ENCODE data around the gene HOXB3. TPM values are rescaled to one million over a fixed set of nuclear protein-coding genes. Genes with fewer than 3 reads are reported as not detected.

HOXB3 gene
- total RNA-seq, 1 donor from 2014 or later: not detected

GRCh38 chr17:48561884-48562810 lies 27.9 kb downstream of the HOXB3 start:
- H3K4me2 ChIP-seq (ENCODE audit: low read length): peak overlapping the region; percentile 83
- peaks cover 95% of the 10 kb centered on the region for H3K79me2 ChIP-seq (ENCODE audit: insufficient read depth, low read length)
- H3K27me3 ChIP-seq (ENCODE audit: insufficient read depth, low read length): peaks cover 84% of the 10 kb centered on the region

GRCh38 chr17:48559840-48560817 lies 29.9 kb downstream of the HOXB3 start:
- Mint-ChIP-seq H3K27me3 (ENCODE audit: low read depth, unreplicated experiment) (peaks cover 86% of the 10 kb centered on the region), H3K4me3 (ENCODE audit: unreplicated experiment) (no peak overlapping the region), H3K4me1 (ENCODE audit: low read depth, unreplicated experiment) (peaks cover 2% of the 10 kb centered on the region), H3K36me3 (ENCODE audit: low read depth, unreplicated experiment) (peaks cover 2% of the 10 kb centered on the region), H3K9me3 (ENCODE audit: unreplicated experiment) (peaks cover 18% of the 10 kb centered on the region), H3K27ac (ENCODE audit: unreplicated experiment) (no peak overlapping the region)
- peak; percentile 47 for TF ChIP-seq EZH2 (IDR thresholded peaks at IDR 0.05; ENCODE audit: insufficient read depth, low read length)
- TF ChIP-seq CTCF (IDR thresholded peaks at IDR 0.05; ENCODE audit: insufficient read depth, low read depth, low read length): no peak
- Histone ChIP-seq H3K27me3 (ENCODE audit: insufficient read depth, low read length) (peaks cover 79% of the 10 kb centered on the region), H3K79me2 (ENCODE audit: insufficient read depth, low read length) (peaks cover 93% of the 10 kb centered on the region), H4K20me1 (ENCODE audit: insufficient read depth, low read length) (peaks cover 9% of the 10 kb centered on the region), H3K36me3 (ENCODE audit: insufficient read depth, low read length) (no peaks in the 10 kb centered on the region), H3K27ac (ENCODE audit: low read depth, low read length) (peak overlapping the region; percentile 61), H3K4me2 (ENCODE audit: low read length) (peak overlapping the region; percentile 88), H3K9ac (ENCODE audit: low read length) (peak overlapping the region; percentile 83), H3K9me3 (ENCODE audit: insufficient read depth, low read depth, low read length) (no peaks in the 10 kb centered on the region), H3K4me3 (ENCODE audit: insufficient read depth, low read depth, low read length) (no peak overlapping the region), H3K4me1 (ENCODE audit: insufficient read depth, low read length) (peaks cover 51% of the 10 kb centered on the region), H2AFZ (ENCODE audit: low read depth, low read length) (no peak overlapping the region)
- FAIRE-seq (no peak), DNase-seq (ENCODE audit: low read depth) (no peak)

More at GRCh38 chr17:48561884-48562810, 27.9 kb downstream of the HOXB3 start:
- Histone ChIP-seq H3K9ac (ENCODE audit: low read length) (peak overlapping the region; percentile 79), H3K27ac (ENCODE audit: low read depth, low read length) (peak overlapping the region; percentile 57), H3K4me3 (ENCODE audit: insufficient read depth, low read depth, low read length) (peak overlapping the region; percentile 58), H2AFZ (ENCODE audit: low read depth, low read length) (no peak overlapping the region), H3K9me3 (ENCODE audit: insufficient read depth, low read depth, low read length) (no peaks in the 10 kb centered on the region), H4K20me1 (ENCODE audit: insufficient read depth, low read length) (peaks cover 9% of the 10 kb centered on the region), H3K36me3 (ENCODE audit: insufficient read depth, low read length) (no peaks in the 10 kb centered on the region), H3K4me1 (ENCODE audit: insufficient read depth, low read length) (peaks cover 38% of the 10 kb centered on the region)
- Mint-ChIP-seq H3K4me3 (ENCODE audit: unreplicated experiment) (no peak overlapping the region), H3K27ac (ENCODE audit: unreplicated experiment) (no peak overlapping the region), H3K27me3 (ENCODE audit: low read depth, unreplicated experiment) (peaks cover 68% of the 10 kb centered on the region), H3K4me1 (ENCODE audit: low read depth, unreplicated experiment) (no peaks in the 10 kb centered on the region), H3K9me3 (ENCODE audit: unreplicated experiment) (peaks cover 18% of the 10 kb centered on the region), H3K36me3 (ENCODE audit: low read depth, unreplicated experiment) (peaks cover 2% of the 10 kb centered on the region)
- TF ChIP-seq EZH2 (IDR thresholded peaks at IDR 0.05; ENCODE audit: insufficient read depth, low read length) (peak; percentile 65), CTCF (IDR thresholded peaks at IDR 0.05; ENCODE audit: insufficient read depth, low read depth, low read length) (peak; percentile 18)
- FAIRE-seq (no peak), DNase-seq (ENCODE audit: low read depth) (no peak)

Data from astrocyte (in vitro differentiated cells and primary cell).